Glutamatergic neuron (in vitro differentiated cells): Measurements from ENCODE around the gene APP. TPM values are rescaled to one million over a fixed set of nuclear protein-coding genes. Genes with fewer than 3 reads are reported as not detected.

ENCODE experiments used
- DNase-seq: peaks from one replicate; pipeline ENCODE4 v3.0.0; 2022
- H3K27ac Mint-ChIP-seq: one replicate; pipeline ENCODE4 v1.8.0; 2020; ENCODE audit warnings: mild to moderate bottlenecking, mixed read lengths, inconsistent platforms; ENCODE audit not compliant: unreplicated experiment
- H3K27me3 Mint-ChIP-seq: one replicate; pipeline ENCODE4 v1.8.0; 2020; ENCODE audit warnings: mild to moderate bottlenecking, moderate library complexity, mixed read lengths, inconsistent platforms; ENCODE audit not compliant: unreplicated experiment
- H3K36me3 Mint-ChIP-seq: one replicate; pipeline ENCODE4 v1.8.0; 2020; ENCODE audit warnings: mild to moderate bottlenecking, mixed read lengths, inconsistent platforms; ENCODE audit not compliant: unreplicated experiment
- H3K4me1 Mint-ChIP-seq: one replicate; pipeline ENCODE4 v1.8.0; 2020; ENCODE audit warnings: mild to moderate bottlenecking, low read depth, mixed read lengths, inconsistent platforms; ENCODE audit not compliant: unreplicated experiment
- H3K4me3 Mint-ChIP-seq: one replicate; pipeline ENCODE4 v1.8.0; 2020; ENCODE audit warnings: mild to moderate bottlenecking, mixed read lengths, inconsistent platforms; ENCODE audit not compliant: unreplicated experiment
- H3K9me3 Mint-ChIP-seq: one replicate; pipeline ENCODE4 v1.8.0; 2020; ENCODE audit warnings: mild to moderate bottlenecking, moderate library complexity, mixed read lengths, inconsistent platforms; ENCODE audit not compliant: unreplicated experiment
- CTCF ChIP-seq: fragments of 200-600 bp; sonication (generic); IDR thresholded peaks from one replicate; pipeline ENCODE4 v1.5.0; 2021; ENCODE audit not compliant: partially characterized antibody, unreplicated experiment
- total RNA-seq: library from RNA; stranded (reverse); fragmentation: NEBNext Ultra II Directional; extraction: Animal tissue kit (Norgen Biotek cat#: 25700); gene quantifications from one replicate; pipeline ENCODE4 v1.2.1, GENCODE V29; 2021; ENCODE audit not compliant: unreplicated experiment

The APP gene
- total RNA-seq, 1 donor from 2014 or later: 735 TPM

GRCh38 chr21:25949701-25950100 is 220.9 kb downstream of the APP start:
- Mint-ChIP-seq H3K27ac (no peak overlapping the region), H3K4me1 (no peaks in the 10 kb centered on the region), H3K36me3 (peaks cover 12% of the 10 kb centered on the region), H3K4me3 (no peak overlapping the region), H3K27me3 (peaks cover 2% of the 10 kb centered on the region), H3K9me3 (peaks cover 5% of the 10 kb centered on the region)
- TF ChIP-seq CTCF: no peak
- DNase-seq: no peak

- H3K27ac Mint-ChIP-seq: peak overlapping the region; percentile 4
- H3K4me3 Mint-ChIP-seq: no peak overlapping the region
- H3K4me1 Mint-ChIP-seq: peaks cover 6% of the 10 kb centered on the region
- no peak for TF ChIP-seq CTCF
- H3K9me3 Mint-ChIP-seq: peaks cover 5% of the 10 kb centered on the region
- peaks cover 21% of the 10 kb centered on the region for H3K36me3 Mint-ChIP-seq
- H3K27me3 Mint-ChIP-seq: peaks cover 2% of the 10 kb centered on the region
- DNase-seq: no peak
These were observed 225.8 kb downstream of the APP start for GRCh38 chr21:25944672-25945213.

- peaks cover 6% of the 10 kb centered on the region for H3K4me1 Mint-ChIP-seq
- no peak for DNase-seq
- peaks cover 2% of the 10 kb centered on the region for H3K27me3 Mint-ChIP-seq
- no peak overlapping the region for H3K4me3 Mint-ChIP-seq
- peaks cover 21% of the 10 kb centered on the region for H3K36me3 Mint-ChIP-seq
- TF ChIP-seq CTCF: no peak
- H3K9me3 Mint-ChIP-seq: peaks cover 5% of the 10 kb centered on the region
- no peak overlapping the region for H3K27ac Mint-ChIP-seq
These were observed 226.5 kb downstream of the APP start for GRCh38 chr21:25944082-25944481.

- Mint-ChIP-seq H3K36me3 (peaks cover 21% of the 10 kb centered on the region), H3K27me3 (peaks cover 2% of the 10 kb centered on the region), H3K9me3 (peaks cover 5% of the 10 kb centered on the region), H3K27ac (no peak overlapping the region), H3K4me1 (peaks cover 6% of the 10 kb centered on the region), H3K4me3 (no peak overlapping the region)
- TF ChIP-seq CTCF: no peak
- no peak for DNase-seq
These were observed 228.4 kb downstream of the APP start for GRCh38 chr21:25942135-25942534.

GRCh38 chr21:25939396-25939761 is 231.2 kb downstream of the APP start:
- peaks cover 6% of the 10 kb centered on the region for H3K4me1 Mint-ChIP-seq
- TF ChIP-seq CTCF: no peak
- DNase-seq: no peak
- no peaks in the 10 kb centered on the region for H3K9me3 Mint-ChIP-seq
- no peak overlapping the region for H3K4me3 Mint-ChIP-seq
- no peak overlapping the region for H3K27ac Mint-ChIP-seq
- no peaks in the 10 kb centered on the region for H3K27me3 Mint-ChIP-seq
- peaks cover 6% of the 10 kb centered on the region for H3K36me3 Mint-ChIP-seq
